ENCODE measurements around the gene TBCEL.
"Not testable (repeated sequence)": the region's sequence is repeated elsewhere in the genome, so short reads cannot be mapped to it uniquely, and the experiment has no call there.

The TBCEL gene

GRCh38 chr11:121105481-121106195 lies 81.7 kb downstream of the TBCEL start:
- DNase-seq (ENCODE audit: low read depth in 3 of 3) = no peak

GRCh38 chr11:121106812-121107211 lies 82.9 kb downstream of the TBCEL start:
- DNase-seq (ENCODE audit: low read depth in 3 of 3) = no peak

- no peak for DNase-seq (ENCODE audit: low read depth in 3 of 3)
Observed at GRCh38 chr11:121108413-121108812, 84.5 kb downstream of the TBCEL start.

- DNase-seq (ENCODE audit: low read depth in 3 of 3) = no peak
Observed at GRCh38 chr11:121109471-121109870, 85.6 kb downstream of the TBCEL start.

- DNase-seq (ENCODE audit: low read depth in 3 of 3) = no peak
Observed at GRCh38 chr11:121109916-121110586, 86.1 kb downstream of the TBCEL start.

- no peak for DNase-seq (ENCODE audit: low read depth in 3 of 3)
Observed at GRCh38 chr11:121110871-121111724, 87.2 kb downstream of the TBCEL start.

- DNase-seq (ENCODE audit: low read depth in 3 of 3) = peak in 1 of 3 experiments; percentile 24
Observed at GRCh38 chr11:121112498-121113455, 88.9 kb downstream of the TBCEL start.

- DNase-seq (ENCODE audit: low read depth in 3 of 3) = no peak
Observed at GRCh38 chr11:121113611-121114010, 89.7 kb downstream of the TBCEL start.

- not testable (repeated sequence) for DNase-seq (ENCODE audit: low read depth in 3 of 3)
Observed at GRCh38 chr11:121115024-121115423, 91.1 kb downstream of the TBCEL start.

GRCh38 chr11:121117788-121118187 lies 93.9 kb downstream of the TBCEL start:
- no peak for DNase-seq (ENCODE audit: low read depth in 3 of 3)

GRCh38 chr11:121119440-121119839 lies 95.5 kb downstream of the TBCEL start:
- DNase-seq (ENCODE audit: low read depth in 3 of 3) = no peak

GRCh38 chr11:121122328-121122727 lies 98.4 kb downstream of the TBCEL start:
- no peak for DNase-seq (ENCODE audit: low read depth in 3 of 3)

- no peak for DNase-seq (ENCODE audit: low read depth in 3 of 3)
Observed at GRCh38 chr11:121123496-121124069, 99.7 kb downstream of the TBCEL start.

GRCh38 chr11:121127809-121128208 lies 103.9 kb downstream of the TBCEL start:
- DNase-seq (ENCODE audit: low read depth in 3 of 3) = no peak

GRCh38 chr11:121129362-121130340 lies 105.7 kb downstream of the TBCEL start:
- no peak for DNase-seq (ENCODE audit: low read depth in 3 of 3)

GRCh38 chr11:121131656-121132055 lies 107.8 kb downstream of the TBCEL start:
- no peak for DNase-seq (ENCODE audit: low read depth in 3 of 3)

- DNase-seq (ENCODE audit: low read depth in 3 of 3) = no peak
Observed at GRCh38 chr11:121132211-121132976, 108.5 kb downstream of the TBCEL start.

- no peak for DNase-seq (ENCODE audit: low read depth in 3 of 3)
Observed at GRCh38 chr11:121134741-121135312, 110.9 kb downstream of the TBCEL start.

- no peak for DNase-seq (ENCODE audit: low read depth in 3 of 3)
Observed at GRCh38 chr11:121137005-121137404, 113.1 kb downstream of the TBCEL start.

All from stimulated activated CD4-positive, alpha-beta T cell treated with anti-CD3 and anti-CD28 coated beads, TNF-alpha, amount 100 ng/mL, for 24 hours (primary cell).